ENCODE data around the gene CNIH1.
"Not testable (repeated sequence)": the region's sequence is repeated elsewhere in the genome, so short reads cannot be mapped to it uniquely, and the experiment has no call there.

Gene CNIH1

GRCh38 chr14:54467280-54467679, 26.1 kb upstream of the CNIH1 start:
- DNase-seq (ENCODE audit: low spot score), result no peak

- no peak for DNase-seq (ENCODE audit: low spot score)
Observed at GRCh38 chr14:54465654-54466053, 24.5 kb upstream of the CNIH1 start.

- no peak for DNase-seq (ENCODE audit: low spot score)
Observed at GRCh38 chr14:54462048-54462447, 20.9 kb upstream of the CNIH1 start.

GRCh38 chr14:54459106-54459505, 17.9 kb upstream of the CNIH1 start:
- DNase-seq (ENCODE audit: low spot score), result no peak

GRCh38 chr14:54458536-54458935, 17.4 kb upstream of the CNIH1 start:
- DNase-seq (ENCODE audit: low spot score), result not testable (repeated sequence)

- DNase-seq (ENCODE audit: low spot score), result no peak
Observed at GRCh38 chr14:54457609-54457996, 16.4 kb upstream of the CNIH1 start.

- DNase-seq (ENCODE audit: low spot score), result not testable (repeated sequence)
Observed at GRCh38 chr14:54456820-54457608, 15.8 kb upstream of the CNIH1 start.

GRCh38 chr14:54455363-54455762, 14.2 kb upstream of the CNIH1 start:
- DNase-seq (ENCODE audit: low spot score), result no peak

- DNase-seq (ENCODE audit: low spot score), result not testable (repeated sequence)
Observed at GRCh38 chr14:54453990-54454389, 12.8 kb upstream of the CNIH1 start.

- no peak for DNase-seq (ENCODE audit: low spot score)
Observed at GRCh38 chr14:54453252-54453651, 12.1 kb upstream of the CNIH1 start.

- DNase-seq (ENCODE audit: low spot score), result no peak
Observed at GRCh38 chr14:54451961-54452360, 10.8 kb upstream of the CNIH1 start.

- DNase-seq (ENCODE audit: low spot score), result no peak
Observed at GRCh38 chr14:54451121-54451601, 10.0 kb upstream of the CNIH1 start.

- no peak for DNase-seq (ENCODE audit: low spot score)
Observed at GRCh38 chr14:54450535-54450934, 9.4 kb upstream of the CNIH1 start.

GRCh38 chr14:54447231-54447692, 6.1 kb upstream of the CNIH1 start:
- no peak for DNase-seq (ENCODE audit: low spot score)

GRCh38 chr14:54446161-54446693, 5.1 kb upstream of the CNIH1 start:
- no peak for DNase-seq (ENCODE audit: low spot score)

- no peak for DNase-seq (ENCODE audit: low spot score)
Observed at GRCh38 chr14:54444681-54445080, 3.5 kb upstream of the CNIH1 start.

GRCh38 chr14:54443981-54444380, 2.8 kb upstream of the CNIH1 start:
- DNase-seq (ENCODE audit: low spot score), result no peak

- DNase-seq (ENCODE audit: low spot score), result not testable (repeated sequence)
Observed at GRCh38 chr14:54442961-54443360, 1.8 kb upstream of the CNIH1 start.

- DNase-seq (ENCODE audit: low spot score), result no peak
Observed at GRCh38 chr14:54440476-54440872, 700 bp downstream of the CNIH1 start.

GRCh38 chr14:54440037-54440436, 1.1 kb downstream of the CNIH1 start:
- no peak for DNase-seq (ENCODE audit: low spot score)

- no peak for DNase-seq (ENCODE audit: low spot score)
Observed at GRCh38 chr14:54438703-54439102, 2.5 kb downstream of the CNIH1 start.

- DNase-seq (ENCODE audit: low spot score), result not testable (repeated sequence)
Observed at GRCh38 chr14:54437954-54438353, 3.2 kb downstream of the CNIH1 start.

GRCh38 chr14:54435500-54435981, 5.6 kb downstream of the CNIH1 start:
- peak; percentile 51 for DNase-seq (ENCODE audit: low spot score)
